HG03469 (cell line): ENCODE measurements around the gene CDH16.

Experiments
- ATAC-seq: cut with Tn5 transposase; IDR thresholded peaks from one replicate; pipeline ENCODE4 v1.9.1; 2021; ENCODE audit warnings: mild to moderate bottlenecking, moderate library complexity, moderate number of reproducible peaks; ENCODE audit not compliant: unreplicated experiment

Gene CDH16

GRCh38 chr16:66911801-66912200 is 6.9 kb downstream of the CDH16 start:
- ATAC-seq = no peak

DNA sequence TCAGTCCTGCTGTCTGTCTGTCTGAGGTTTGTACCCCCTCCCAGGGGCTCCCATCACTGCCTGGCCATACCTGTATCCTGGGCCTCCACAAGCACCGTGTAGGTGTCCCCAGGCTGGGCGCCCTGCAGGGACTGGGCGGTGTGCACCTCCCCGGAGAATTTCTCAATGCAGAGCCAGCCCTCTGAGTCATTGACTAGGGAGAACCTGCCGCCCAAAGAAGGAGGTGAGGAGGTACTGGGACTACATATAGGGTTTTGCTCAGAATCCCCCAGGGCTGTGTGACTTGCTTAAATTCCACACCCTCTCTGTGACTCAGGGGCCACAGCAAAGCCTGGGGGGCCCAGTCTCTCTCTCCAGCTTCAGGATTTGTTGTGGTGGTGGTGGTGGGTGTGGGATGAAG is 7.6 kb downstream of the CDH16 start:
- no peak for ATAC-seq

DNA sequence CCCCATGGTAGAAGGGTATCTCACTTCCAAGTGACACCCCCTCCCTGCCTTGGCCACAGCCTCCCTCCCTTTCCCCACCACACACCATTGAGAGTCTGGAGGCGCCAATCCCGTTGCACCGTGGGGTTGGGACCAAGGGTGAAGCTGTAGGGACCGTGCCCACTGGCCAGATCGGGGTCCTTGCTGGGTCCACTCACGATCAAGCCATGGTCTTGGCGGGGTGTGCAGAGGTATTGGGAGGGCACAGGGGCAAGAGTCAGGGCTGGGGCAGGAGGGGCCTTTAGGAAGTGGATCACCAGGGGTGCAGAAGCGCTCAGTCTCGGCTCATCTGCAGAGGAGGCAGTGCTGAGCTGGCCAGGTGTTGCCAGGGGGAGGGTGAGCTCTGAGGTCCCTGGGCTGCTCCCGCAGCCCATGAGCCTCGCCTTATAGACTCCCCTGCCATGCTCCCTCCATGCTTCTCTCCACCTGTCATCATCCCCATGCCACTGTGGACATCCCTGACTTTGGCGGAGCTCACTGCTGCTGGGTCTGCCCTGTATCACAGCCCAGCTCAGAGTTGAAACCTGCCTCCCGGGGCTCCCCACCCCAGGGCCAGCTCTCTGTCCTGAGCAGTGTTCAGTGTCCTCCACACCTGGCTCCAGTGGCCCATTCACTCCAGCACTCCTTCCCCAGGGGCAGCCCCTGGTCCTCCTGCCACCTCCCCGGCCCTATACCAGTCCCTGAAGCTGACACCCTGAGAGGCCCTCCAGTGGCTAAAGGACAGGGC is 8.3 kb downstream of the CDH16 start:
- no peak for ATAC-seq

- no peak for ATAC-seq
Measured at GRCh38 chr16:66908762-66909559, 9.7 kb downstream of the CDH16 start.

GRCh38 chr16:66908116-66908515 is 10.6 kb downstream of the CDH16 start:
- ATAC-seq = no peak

DNA sequence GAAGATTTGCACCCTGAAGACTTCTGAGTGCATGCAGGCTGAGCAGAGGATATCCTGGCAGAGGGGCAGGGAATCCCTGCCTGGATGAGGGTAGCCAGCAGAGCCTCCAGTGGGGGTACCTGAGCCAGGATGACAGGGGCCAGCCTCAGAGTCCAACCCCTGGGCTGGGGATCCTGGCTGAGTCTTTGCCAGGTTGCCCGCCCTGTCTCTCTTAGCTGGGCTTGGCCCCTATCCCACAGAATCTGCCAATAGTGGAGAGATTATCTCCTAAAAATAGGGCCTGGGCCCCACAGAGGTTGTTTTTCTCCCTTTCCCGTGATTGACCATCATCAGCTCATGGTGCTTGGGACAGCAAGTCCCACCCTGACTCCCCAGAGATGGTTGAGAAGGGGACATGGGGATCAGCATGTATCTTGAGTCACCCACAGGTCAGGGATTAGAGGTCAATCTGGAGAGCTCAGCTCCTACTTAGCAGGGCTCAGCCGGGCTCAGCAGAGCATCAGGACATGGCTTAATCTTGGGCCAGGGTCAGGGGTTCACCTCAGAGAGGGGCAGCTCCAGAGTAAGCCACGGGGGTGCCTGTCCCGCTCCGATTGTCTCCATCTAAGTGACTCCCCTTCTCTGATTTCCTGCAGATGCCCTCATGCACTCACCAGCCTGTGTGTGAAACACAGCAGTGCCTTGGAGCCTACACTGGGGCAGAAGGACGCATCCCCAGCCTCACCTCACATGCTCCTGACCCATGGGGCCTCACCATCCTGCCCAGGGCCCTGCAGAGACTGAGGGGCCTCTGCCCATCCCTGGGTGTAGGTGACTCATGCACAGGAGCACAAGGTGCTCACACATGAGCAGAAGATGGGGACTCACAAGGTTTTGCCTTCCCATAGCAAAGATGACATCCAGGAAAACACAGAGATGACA is 11.5 kb downstream of the CDH16 start:
- no peak for ATAC-seq

GRCh38 chr16:66905633-66906539 is 12.8 kb downstream of the CDH16 start:
- no peak for ATAC-seq

DNA sequence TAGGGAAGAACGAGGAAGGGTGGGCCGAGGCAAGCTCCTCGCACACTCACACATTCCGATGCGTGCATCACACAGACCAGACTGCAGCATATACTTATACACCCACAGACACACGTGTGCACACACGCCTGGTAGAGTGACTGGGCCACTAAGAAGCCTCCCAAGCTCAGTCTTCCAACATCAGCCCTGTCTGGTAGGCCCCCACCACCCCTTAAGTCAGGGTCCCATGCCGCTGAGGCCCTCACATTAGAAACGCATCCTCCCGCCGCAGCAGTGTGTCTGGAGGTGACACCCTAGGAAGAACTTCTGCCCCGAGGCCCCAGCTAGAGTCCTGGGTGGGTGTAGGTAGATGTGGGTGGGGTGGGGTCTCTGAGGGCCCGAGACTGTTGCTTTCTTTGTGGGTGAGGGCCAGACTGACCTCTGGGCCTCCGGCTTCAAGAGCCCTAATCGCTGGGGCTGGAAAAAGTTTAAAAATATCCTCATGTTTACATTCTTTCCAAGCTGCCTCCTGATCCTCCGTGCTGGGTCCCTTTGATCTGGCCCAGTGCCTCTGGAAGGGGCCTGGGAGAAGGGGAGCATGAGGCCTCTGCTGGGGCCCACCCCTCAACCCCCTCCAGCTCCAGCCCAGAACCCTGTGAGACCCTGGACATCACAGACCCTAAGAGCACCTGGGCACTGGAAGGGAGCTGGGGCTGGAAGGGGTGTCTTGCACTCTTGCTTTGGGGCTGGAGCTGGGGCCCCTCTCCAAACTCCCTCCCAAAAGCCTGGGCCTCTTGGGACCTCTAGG is 13.6 kb downstream of the CDH16 start:
- no peak for ATAC-seq

DNA sequence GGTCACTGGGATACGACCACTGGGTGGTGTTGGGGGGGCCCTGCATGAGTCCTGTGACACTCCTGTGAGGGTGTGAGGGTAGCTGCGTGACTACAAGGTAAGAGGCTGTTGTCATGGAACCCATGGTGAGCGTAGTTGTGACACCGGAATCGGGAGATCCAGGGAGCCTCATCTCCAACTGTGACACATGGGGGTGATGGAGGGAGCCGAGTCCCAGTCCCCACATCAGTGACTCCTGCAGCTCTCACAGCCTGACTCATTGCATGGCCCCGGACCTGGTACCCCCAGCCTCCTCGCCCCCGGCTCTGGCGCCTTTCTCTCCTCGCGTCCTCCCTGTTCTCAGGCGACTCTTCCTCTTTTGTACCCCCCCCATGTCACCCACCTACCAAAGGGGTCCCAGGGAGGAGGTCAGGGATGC is 14.2 kb downstream of the CDH16 start:
- no peak for ATAC-seq

DNA sequence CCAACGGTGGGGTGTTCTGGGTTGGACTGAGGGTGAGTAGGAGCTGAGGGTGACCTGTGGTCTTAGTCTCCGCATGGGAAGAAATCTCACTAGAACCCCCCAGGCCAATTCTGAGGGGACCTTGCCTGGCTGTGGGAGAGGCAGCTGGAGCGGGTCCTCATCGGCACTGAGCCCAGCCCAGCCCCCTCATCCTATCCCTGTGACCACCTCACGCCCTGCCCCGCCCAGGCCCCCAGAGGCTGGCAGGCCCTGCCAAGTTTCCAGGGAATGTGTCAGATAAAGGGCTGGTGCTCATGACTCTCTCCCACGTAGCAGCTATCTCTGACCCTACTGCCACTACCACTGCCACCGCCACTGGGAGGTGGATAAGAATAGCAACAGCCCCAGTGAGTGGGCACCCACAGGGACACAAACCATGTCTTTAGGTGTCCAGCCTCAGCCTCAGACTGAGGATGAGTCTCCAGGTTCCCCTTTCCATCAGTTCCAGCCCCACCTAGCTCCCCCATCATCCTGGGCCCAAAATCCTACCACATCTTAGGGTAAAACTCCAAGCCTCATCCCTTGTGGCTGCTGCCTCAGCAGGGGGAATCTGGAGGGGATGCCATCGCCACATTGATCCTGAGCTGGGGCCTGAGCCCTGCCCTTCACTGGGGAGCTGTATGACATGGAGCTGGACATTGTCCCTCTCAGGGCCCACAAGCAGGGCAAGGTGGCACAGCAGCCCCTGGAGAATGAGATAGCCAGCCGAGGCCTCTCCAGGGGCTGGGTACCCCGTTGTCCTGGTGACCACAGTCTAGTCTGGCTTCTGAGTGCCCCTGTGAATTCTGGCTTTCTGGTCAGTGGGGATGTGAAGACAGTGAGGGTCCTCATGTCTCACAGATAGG is 14.9 kb downstream of the CDH16 start:
- ATAC-seq = no peak

DNA sequence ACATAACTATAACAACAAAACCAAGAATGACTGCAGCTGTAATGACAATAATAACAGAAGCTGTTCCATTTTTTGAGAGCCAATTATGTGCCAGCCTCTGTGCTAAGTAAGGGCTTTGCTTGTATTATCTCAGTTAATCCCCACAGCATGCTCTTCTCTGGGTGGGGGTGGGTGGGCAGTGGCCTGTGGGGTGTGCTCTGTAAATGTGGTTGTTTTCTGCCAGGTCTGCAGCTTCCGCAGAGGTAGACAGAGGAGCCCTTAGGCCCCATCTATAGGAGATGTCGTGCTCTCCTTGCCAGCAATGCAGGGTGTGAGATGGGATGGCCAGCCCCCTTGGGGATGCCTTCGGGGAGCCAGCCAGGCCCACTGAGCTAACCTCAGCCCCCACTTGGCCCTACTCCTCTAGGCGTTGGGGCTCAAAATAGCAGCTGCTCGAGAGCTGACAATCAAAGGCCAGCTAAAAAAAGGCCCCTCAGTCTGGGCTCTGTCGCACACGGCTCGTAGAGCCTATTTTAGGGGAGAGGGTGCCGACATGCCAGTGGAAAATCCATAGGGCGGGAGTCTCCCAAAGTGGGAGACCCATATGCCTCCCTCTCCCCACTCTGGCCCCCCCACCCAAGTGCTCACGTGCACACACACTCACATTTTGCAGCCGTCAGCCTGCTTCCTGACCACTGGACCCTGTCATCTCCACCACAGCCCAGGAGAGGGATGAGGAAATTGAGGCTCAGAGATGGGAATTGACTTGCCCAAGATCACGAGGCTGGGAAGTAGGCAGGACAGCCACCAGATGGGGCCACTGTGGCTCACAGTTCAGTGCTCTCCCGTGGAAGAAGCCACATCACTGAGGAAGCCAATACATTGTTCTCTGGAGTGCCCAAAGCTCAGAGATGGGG is 15.8 kb downstream of the CDH16 start:
- ATAC-seq = no peak

GRCh38 chr16:66901626-66902025 is 17.1 kb downstream of the CDH16 start:
- no peak for ATAC-seq

DNA sequence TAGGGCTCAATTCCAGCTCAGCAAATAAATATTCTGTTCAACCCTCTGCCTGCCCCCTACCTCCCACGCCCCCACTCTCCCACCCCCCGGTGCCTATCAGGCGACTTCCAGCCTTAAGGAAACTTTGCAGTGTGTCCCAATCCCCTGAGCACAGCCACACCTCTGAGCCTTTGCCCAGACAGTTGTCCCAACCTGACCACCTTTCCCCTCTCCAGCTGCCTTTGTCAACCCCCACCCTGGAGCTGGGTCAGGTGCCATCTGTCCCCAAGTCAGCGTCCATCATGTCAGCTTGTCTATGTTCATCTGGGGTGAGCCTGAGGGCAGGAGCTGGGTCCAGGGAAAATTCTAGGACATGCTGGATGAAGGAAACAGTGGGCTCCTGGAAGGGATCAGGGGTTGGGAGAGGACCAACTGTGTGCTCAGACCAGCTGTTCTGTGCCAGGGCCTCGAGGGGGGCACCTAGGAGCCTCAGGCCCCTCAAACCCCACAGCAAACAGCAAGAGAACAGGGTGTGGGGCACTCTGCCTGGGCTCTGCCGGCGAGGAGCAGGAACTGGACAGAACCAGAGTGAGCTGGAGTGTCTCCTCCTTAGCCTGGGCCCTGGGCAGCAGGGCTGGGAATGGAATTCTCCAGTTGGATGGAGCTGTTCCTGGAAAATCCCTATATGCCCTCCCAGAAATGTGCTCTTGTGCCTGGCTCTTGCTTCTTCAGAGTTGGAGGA is 17.8 kb downstream of the CDH16 start:
- ATAC-seq = no peak

GRCh38 chr16:66899945-66900710 is 18.6 kb downstream of the CDH16 start:
- no peak for ATAC-seq

- ATAC-seq = no peak
Measured at GRCh38 chr16:66899310-66899944, 19.3 kb downstream of the CDH16 start.

DNA sequence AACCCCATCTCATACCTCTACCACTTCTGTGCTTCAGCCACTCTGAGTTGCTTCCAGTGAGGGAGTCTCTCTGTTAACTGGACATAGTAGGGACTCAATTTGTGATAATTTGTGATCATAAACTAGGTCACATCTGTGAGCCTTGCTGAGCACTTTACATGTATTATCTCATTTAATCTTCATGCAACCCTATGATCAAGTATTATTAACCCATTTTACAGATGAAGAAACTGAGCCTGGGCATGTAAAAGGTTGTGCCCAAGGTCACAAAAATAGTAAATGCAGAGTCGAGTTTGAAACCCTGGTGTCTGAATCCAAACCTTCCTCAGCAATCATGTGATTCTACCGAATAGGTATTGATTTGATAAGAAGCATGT is 19.8 kb downstream of the CDH16 start:
- no peak for ATAC-seq
